ENCODE results near the gene CIC.
A peak's percentile ranks its signal among the peaks of the same experiment; 100 is the strongest.

CIC gene

GRCh38 chr19:42277821-42278451, 8.9 kb downstream of the CIC start:
- DNase-seq (ENCODE audit: low spot score) = no peak

- no peak for DNase-seq (ENCODE audit: low spot score)
Measured at GRCh38 chr19:42278452-42279154, 9.6 kb downstream of the CIC start.

- DNase-seq (ENCODE audit: low spot score) = no peak
Measured at GRCh38 chr19:42279155-42279901, 10.3 kb downstream of the CIC start.

GRCh38 chr19:42279902-42280814, 11.1 kb downstream of the CIC start:
- peak; percentile 91 for DNase-seq (ENCODE audit: low spot score)

DNA sequence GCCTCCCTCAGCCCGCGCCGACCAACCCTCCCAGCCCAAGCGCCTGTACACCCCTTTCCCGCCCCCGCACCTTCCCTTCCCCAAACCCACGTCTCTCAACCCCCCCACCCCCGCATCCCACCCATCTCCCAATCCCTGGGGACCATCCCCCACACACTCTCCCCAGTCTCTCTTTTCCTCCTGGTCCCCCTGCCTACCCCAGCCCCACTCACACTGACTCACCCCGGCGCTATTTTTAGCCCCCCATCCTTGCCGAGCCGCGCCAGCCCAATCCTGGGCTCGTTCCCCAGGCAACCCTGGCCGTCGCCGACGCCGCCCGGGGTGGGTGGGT, 11.7 kb downstream of the CIC start:
- DNase-seq (ENCODE audit: low spot score) = no peak

DNA sequence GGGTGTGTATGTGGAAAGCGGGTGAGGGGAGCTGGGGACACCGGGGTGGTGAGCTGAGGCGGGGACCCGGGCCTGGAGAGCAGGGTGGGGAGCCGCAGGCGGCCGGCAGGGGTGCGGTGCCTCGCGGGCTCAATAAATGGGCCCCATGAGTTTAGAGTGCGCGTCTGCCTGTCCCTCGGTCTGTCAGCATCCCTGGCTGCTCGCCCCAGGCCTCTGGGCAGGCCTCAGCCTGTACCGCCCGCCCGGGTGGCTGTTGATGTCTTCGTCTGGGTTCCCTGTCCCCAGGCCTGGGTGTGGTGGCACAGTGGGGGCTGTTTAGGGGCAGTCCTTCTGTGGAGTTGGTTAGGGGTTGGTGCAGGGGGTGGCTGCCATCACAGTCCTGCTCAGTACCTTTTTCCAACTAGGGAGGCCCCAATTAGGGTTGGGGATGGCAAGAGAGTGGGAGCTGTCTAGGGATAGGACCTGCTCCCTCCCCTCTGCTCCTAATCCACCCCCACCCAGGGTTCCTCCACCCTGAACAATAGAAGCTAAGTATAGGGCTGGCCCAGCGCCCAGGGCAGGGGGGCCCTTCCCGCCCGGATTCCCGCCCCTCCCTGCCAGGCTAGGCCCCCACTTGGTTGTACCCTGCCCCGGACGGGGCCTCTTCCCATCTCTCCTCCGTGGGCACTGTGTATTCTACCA, 12.2 kb downstream of the CIC start:
- no peak for DNase-seq (ENCODE audit: low spot score)

DNA sequence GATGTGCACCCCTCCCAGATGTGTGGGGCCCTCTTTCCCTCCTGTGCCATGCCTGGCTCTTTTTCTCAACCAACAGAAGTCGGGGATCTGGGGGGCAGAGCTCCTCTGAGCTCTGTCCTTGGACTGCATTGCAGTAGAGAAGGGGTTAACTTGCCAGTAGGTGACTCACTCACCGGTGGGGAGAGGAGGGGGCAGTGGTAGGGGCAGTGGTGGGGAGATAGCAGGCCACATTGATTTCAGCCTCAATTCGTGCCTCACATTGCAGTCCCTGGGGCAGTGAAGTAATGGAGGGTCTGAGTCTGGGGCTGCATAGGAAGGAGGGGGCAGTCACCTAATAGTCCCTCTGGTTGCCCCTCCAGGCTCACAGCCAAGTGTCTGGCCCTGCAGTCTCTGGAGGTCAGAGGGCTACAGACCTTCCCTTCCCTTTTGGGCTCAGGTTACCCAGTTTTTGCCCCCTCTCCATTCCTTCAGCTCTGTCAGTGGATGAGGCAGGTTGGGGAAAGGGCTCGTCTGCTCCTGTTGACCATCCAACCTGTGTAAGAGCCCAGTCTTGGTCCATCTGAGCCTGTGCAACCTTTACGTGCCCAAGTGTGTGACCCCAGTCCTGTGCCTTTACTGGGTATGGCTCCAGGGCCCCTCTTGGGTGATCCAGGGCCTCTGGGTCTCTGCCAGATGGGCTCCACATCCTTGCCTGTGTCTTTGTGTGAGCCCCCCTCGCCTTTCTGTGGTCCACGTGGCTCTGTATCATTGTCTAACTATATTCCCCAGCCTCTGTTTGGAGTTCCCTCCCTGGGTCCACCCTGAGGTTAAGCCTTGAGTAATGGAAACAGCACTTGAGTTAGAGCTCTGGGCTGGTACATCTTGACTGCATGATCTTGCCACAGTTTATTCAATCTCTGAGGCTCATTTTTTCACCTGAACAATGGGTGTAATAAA, 13.0 kb downstream of the CIC start:
- no peak for DNase-seq (ENCODE audit: low spot score)

DNA sequence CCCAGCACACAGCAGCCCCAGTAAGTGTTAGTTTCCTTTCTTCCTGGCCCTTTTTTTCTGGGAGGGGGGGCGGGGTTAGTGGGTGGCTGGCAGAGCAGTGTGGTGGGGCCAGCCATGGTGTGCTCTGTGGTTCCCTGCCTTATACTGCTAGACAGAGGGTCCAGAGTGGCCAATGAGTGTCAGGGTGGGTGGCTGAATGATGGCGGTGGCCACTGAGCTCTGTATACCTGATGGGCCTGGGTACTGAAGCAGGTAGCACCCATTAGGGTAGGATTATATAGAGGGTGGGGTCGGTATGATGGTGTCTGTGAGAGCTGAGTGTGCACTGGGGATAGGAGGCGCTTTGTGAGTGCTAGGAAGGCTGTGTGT, 13.8 kb downstream of the CIC start:
- no peak for DNase-seq (ENCODE audit: low spot score)

DNA sequence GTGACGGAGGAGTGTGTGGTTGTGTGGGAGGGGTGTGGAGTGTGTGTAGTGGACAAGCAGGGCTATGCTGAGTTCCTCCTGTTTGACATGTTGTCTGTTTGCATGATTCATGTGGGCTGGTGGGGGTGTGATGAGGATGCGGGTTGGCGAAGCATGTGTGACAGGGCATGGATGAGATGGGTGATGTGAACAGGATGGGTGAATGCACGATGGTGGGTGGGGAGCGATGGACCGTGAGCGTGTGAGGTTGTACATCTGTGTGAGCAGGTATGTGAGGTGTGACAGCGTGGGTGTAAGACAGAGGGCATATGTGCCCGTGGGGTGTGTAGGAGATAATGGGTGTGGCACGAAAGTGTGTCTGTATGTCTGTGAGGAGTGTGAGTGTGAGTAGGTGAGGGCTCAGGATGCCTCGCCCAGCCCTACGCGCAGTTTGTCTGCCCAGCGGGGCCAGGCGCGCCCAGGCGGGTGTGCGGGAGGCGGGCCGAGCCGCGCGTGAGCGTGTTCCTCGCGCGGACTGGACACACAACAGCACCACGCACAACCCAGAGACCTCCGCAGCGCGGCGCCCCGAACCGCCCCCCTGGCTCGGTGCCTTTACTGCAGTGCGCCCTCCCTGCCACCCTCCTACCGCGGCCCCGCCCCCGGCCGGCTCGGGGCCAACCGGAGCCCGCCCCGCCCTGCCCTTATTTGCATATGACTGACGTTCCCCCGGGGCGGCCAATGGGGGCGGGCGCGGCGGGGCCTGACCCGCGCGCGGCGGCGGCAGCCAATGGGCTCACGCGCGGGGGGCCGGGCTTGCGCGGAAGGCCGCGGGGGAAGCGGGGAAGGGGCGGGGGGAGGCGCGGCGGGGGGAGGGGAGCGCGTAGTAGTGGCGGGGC, 14.4 kb downstream of the CIC start:
- peak; percentile 96 for DNase-seq (ENCODE audit: low spot score)

DNA sequence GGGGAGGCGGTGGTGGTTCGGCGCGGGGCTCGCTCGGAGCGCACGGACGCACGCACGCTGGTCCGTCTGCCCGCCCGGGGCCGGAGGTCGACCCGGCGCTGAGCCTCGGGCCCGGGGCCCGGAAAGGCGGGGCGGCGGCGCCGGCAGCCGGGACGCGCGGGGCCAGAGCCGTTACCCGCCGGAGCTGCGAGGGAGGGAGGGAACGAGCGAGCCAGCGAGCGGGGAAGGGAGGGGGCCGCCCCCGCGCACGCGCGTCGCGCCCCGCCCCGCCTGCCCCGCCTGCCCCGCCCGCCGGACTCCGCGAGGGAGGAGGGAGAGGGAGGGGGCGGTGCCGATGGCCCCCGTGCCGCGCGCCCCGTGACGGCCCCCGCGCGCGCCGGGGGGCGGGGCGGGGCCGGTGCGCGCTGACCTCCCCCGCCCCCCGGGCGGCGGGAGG, 15.0 kb downstream of the CIC start:
- peak; percentile 88 for DNase-seq (ENCODE audit: low spot score)

DNA sequence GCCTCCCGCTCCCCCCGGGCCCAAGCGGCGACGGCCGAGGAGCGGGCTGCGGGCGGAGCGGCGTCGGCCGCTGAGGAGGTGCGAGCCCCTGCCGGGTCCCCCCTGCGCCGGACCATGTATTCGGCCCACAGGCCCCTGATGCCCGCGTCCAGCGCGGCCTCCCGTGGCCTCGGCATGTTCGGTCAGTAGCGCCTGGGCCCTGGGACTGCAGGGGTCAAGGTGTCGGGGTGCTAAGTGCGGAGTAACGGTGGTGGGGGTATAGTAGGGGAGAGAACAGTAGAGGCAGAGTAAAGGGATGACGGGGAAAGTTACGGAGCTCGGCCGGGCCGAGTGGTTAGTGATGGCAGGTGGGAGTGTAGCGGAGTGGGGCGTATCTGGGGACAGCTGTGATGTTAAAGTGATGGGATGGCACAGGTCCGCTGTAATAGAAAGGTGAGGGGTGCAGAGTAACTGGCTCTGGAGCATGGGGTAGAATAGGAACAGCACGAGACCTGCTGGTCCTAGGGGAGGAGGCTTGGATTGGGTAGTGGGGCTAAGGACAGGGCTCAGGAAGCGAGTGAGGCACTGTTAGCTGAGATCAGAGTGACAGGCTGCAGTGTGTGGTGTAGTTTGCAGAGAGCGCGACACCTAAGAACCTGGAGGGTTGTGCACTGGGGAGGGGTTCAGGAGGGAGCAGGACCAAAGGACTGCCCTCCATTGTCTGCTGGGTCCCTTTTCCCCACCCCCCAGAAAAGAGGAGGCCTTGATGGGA, 15.7 kb downstream of the CIC start:
- DNase-seq (ENCODE audit: low spot score) = no peak

GRCh38 chr19:42285541-42285941, 16.5 kb downstream of the CIC start:
- DNase-seq (ENCODE audit: low spot score) = no peak

DNA sequence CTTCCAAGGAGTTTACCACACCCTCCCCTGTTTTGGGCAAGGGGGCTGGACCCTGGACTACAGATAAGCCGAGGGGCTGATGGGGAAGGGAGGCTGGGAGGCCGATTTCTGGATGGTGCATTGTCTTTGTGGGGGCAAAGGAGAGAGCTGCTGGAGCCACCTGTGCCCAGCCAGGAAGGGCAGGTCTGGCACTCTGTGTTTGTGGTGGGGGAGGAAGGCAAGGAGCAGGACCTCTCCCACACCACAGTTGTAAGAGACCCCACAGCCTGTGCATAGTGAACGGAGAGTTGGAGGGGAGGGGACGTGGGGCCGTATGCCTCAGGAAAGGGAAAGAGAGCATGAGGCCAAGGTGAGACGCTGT, 16.9 kb downstream of the CIC start:
- no peak for DNase-seq (ENCODE audit: low spot score)

- DNase-seq (ENCODE audit: low spot score) = no peak
Measured at GRCh38 chr19:42286349-42287016, 17.4 kb downstream of the CIC start.

- DNase-seq (ENCODE audit: low spot score) = no peak
Measured at GRCh38 chr19:42287017-42287826, 18.2 kb downstream of the CIC start.

DNA sequence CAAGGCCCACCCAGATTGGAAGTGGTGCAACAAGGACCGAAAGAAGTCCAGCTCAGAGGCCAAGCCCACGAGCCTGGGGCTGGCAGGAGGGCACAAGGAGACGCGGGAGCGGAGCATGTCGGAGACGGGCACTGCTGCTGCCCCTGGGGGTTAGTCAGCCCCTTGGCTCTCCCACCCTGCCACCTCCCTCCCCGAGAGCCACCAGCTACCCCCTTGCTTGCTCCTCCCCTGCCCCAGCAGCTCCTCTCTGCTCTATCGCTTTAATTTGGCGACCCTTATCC, 18.7 kb downstream of the CIC start:
- DNase-seq (ENCODE audit: low spot score) = no peak

- DNase-seq (ENCODE audit: low spot score) = no peak
Measured at GRCh38 chr19:42288387-42288786, 19.3 kb downstream of the CIC start.
